ENCODE measurements around the gene ITPRID1. TPM values are rescaled to one million over a fixed set of nuclear protein-coding genes. Genes with fewer than 3 reads are reported as not detected.

Gene ITPRID1
- total and polyA plus RNA-seq, 2 of the 8 experiments (the other 6 are each of a cell fraction or from before 2014, with no cell fraction given), result 0.09 to 0.47 TPM

DNA sequence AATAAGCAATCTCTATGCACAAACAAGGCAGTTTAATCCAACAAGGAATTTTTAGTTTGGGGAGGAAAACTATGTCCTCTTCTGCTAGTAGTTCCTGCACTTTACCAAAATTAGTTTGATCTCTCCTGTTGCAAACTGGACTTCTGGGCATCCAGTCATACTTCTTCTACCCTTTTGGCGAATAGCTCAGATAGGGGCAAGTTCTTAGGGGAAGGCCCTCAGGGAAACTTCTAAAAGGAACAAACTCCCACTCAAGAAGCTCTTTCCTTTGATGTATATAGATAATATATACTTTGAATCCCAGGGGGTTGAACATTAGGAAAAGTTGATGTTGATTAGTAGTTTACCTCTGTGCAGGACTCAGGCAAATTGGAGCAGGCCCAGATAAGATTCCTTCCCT lies 151.7 kb downstream of the ITPRID1 start:
- no peaks in the 10 kb centered on the region for H3K23me2 ChIP-seq (ENCODE audit: low read depth, low read length)
- no peak overlapping the region for H3K4ac ChIP-seq (replicated peaks; ENCODE audit: insufficient read length, low read depth, low read length)
- ChIA-PET CTCF (ENCODE audit: partially characterized antibody) (interaction anchor here (0.9 to 1.7 kb wide), 4 partner anchors 17 to 499 kb away, joined by 3 to 6 read pairs (median 3); no protein-coding TSS in a partner anchor), POLR2A (ENCODE audit: partially characterized antibody) (interaction anchor here (1.5 kb wide), 1 partner anchor 21 kb away, joined by 3 read pairs; no protein-coding TSS in a partner anchor)
- no peak overlapping the region for H2BK5ac ChIP-seq (ENCODE audit: low read depth, low read length)
- H4K20me1 ChIP-seq (replicated peaks in 1 of 2; ENCODE audit: control insufficient read depth in 1 of 2, insufficient read depth in 2 of 2, low read length in 2 of 2), result no peaks in the 10 kb centered on the region
- H2BK20ac ChIP-seq (ENCODE audit: low read length), result no peak overlapping the region
- no peak overlapping the region for H3K18ac ChIP-seq (ENCODE audit: extremely low read depth, low read length)
- no peak overlapping the region for H3K4me3 ChIP-seq (ENCODE audit: extremely low read depth in 1 of 4, insufficient read depth in 2 of 4, low read depth in 3 of 4, low read length in 4 of 4)
- no peak overlapping the region for H4K91ac ChIP-seq (replicated peaks; ENCODE audit: insufficient read length, low read length)
- H2AK5ac ChIP-seq (ENCODE audit: low read depth, low read length), result no peak overlapping the region
- no peak for FAIRE-seq
- H3K9me3 ChIP-seq (ENCODE audit: insufficient read depth in 2 of 2, low read depth in 1 of 2, low read length in 1 of 2), result no peaks in the 10 kb centered on the region
- no peak overlapping the region for H2BK120ac ChIP-seq (replicated peaks; ENCODE audit: low read depth, low read length)
- H3K27ac ChIP-seq (ENCODE audit: low read depth, low read length), result no peak overlapping the region
- H3K9ac ChIP-seq (replicated peaks in 1 of 4; ENCODE audit: extremely low read depth in 1 of 4, low read depth in 3 of 4, low read length in 3 of 4), result no peak overlapping the region
- no peaks in the 10 kb centered on the region for H3K36me3 ChIP-seq (ENCODE audit: control insufficient read depth in 2 of 4, insufficient read depth in 4 of 4, low read length in 3 of 4)
- no peak overlapping the region for H2BK12ac ChIP-seq (ENCODE audit: low read depth, low read length)
- no peak overlapping the region for H2BK15ac ChIP-seq (ENCODE audit: low read length)
- H3K79me1 ChIP-seq (ENCODE audit: low read depth, low read length), result no peaks in the 10 kb centered on the region
- H3K56ac ChIP-seq (replicated peaks; ENCODE audit: insufficient read length, low read depth, low read length), result no peak overlapping the region
- H3K14ac ChIP-seq (ENCODE audit: insufficient read length), result no peak overlapping the region
- no peak overlapping the region for H4K8ac ChIP-seq (ENCODE audit: extremely low read depth, insufficient read depth, low read length)
- H3K79me2 ChIP-seq (ENCODE audit: control insufficient read depth in 1 of 2, insufficient read depth in 2 of 2, low read length in 2 of 2), result no peaks in the 10 kb centered on the region
- no peak overlapping the region for H3K4me2 ChIP-seq (ENCODE audit: insufficient read depth in 1 of 2, low read depth in 2 of 2, low read length in 2 of 2)
- no peaks in the 10 kb centered on the region for H3K27me3 ChIP-seq (replicated peaks in 1 of 4; ENCODE audit: control insufficient read depth in 3 of 4, extremely low read depth in 1 of 4, insufficient read depth in 3 of 4, low read length in 3 of 4)
- peaks cover 0 to 4% (median 3%) of the 10 kb centered on the region in 4 experiments; a peak in 2 of 7 replicates for H3K4me1 ChIP-seq (replicated peaks in 1 of 4; ENCODE audit: control insufficient read depth in 3 of 4, insufficient read depth in 4 of 4, low read length in 3 of 4)
- H2AFZ ChIP-seq (ENCODE audit: low read length), result no peak overlapping the region
- no peak overlapping the region for H4K5ac ChIP-seq (ENCODE audit: insufficient read length, low read depth, low read length)
- 100% methylated on average over 1 of the region's 1 CpG; no CpG with 5 or more reads in 1 of the 2 experiments for WGBS, 2 experiments (ENCODE audit: extremely low coverage in 1 of 2, insufficient coverage in 1 of 2, insufficient read length in 1 of 2, insufficient replicate concordance in 2 of 2, low coverage in 1 of 2, low lambda C conversion rate in 2 of 2, missing lambda C conversion rate in 1 of 2)
- DNase-seq (ENCODE audit: low read depth in 1 of 2, low spot score in 2 of 2), result no peak
- no peak overlapping the region for H3K23ac ChIP-seq (ENCODE audit: insufficient read length)
- TF ChIP-seq, protein P1, sequence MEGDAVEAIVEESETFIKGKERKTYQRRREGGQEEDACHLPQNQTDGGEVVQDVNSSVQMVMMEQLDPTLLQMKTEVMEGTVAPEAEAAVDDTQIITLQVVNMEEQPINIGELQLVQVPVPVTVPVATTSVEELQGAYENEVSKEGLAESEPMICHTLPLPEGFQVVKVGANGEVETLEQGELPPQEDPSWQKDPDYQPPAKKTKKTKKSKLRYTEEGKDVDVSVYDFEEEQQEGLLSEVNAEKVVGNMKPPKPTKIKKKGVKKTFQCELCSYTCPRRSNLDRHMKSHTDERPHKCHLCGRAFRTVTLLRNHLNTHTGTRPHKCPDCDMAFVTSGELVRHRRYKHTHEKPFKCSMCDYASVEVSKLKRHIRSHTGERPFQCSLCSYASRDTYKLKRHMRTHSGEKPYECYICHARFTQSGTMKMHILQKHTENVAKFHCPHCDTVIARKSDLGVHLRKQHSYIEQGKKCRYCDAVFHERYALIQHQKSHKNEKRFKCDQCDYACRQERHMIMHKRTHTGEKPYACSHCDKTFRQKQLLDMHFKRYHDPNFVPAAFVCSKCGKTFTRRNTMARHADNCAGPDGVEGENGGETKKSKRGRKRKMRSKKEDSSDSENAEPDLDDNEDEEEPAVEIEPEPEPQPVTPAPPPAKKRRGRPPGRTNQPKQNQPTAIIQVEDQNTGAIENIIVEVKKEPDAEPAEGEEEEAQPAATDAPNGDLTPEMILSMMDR (IDR thresholded peaks at IDR 0.05; ENCODE audit: control extremely low read depth in 1 of 3, insufficient read depth in 1 of 3, low read depth in 1 of 3, low read length in 3 of 3), result no peak
- TF ChIP-seq, protein P2, sequence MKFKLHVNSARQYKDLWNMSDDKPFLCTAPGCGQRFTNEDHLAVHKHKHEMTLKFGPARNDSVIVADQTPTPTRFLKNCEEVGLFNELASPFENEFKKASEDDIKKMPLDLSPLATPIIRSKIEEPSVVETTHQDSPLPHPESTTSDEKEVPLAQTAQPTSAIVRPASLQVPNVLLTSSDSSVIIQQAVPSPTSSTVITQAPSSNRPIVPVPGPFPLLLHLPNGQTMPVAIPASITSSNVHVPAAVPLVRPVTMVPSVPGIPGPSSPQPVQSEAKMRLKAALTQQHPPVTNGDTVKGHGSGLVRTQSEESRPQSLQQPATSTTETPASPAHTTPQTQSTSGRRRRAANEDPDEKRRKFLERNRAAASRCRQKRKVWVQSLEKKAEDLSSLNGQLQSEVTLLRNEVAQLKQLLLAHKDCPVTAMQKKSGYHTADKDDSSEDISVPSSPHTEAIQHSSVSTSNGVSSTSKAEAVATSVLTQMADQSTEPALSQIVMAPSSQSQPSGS (IDR thresholded peaks at IDR 0.05; ENCODE audit: low read length), result no peak
- TF ChIP-seq CREB1 (IDR thresholded peaks at IDR 0.05) (no peak), NANOG (IDR thresholded peaks at IDR 0.05; ENCODE audit: insufficient read depth, low read depth, low read length, poor library complexity, severe bottlenecking) (no peak), BACH1 (IDR thresholded peaks at IDR 0.05; ENCODE audit: low read length) (no peak), RBBP5 (IDR thresholded peaks at IDR 0.05; ENCODE audit: borderline replicate concordance, low read depth, low read length) (no peak), EP300 (IDR thresholded peaks at IDR 0.05; ENCODE audit: borderline replicate concordance in 1 of 2, low read depth in 2 of 2, low read length in 2 of 2) (no peak), MAFK (IDR thresholded peaks at IDR 0.05; ENCODE audit: low read depth, low read length) (no peak)
- TF ChIP-seq, protein P3, sequence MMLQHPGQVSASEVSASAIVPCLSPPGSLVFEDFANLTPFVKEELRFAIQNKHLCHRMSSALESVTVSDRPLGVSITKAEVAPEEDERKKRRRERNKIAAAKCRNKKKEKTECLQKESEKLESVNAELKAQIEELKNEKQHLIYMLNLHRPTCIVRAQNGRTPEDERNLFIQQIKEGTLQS (IDR thresholded peaks at IDR 0.05; ENCODE audit: insufficient read depth, low read depth, low read length), result no peak
